RPMI7951 (cell line): ENCODE results near the gene ARHGAP9. TPM values are rescaled to one million over a fixed set of nuclear protein-coding genes. Genes with fewer than 3 reads are reported as not detected.
"Not testable (repeated sequence)": the region's sequence is repeated elsewhere in the genome, so short reads cannot be mapped to it uniquely, and the experiment has no call there.

Experiments
- DNase-seq: peaks from one replicate; pipeline ENCODE4 v3.0.0-alpha.2; 2012; ENCODE audit warnings: low read depth
- total RNA-seq: library from RNA; depleted of rRNA; stranded (reverse); fragments of >200 nt; shearing (Covaris generic); gene quantifications from 2 replicates; pipeline ENCODE4 v1.2.3, GENCODE V29; 2014; rRNA removed

ARHGAP9 gene
- total RNA-seq, 1 experiment from 2014 or later: not detected

GRCh38 chr12:57438400-57438799 is 41.3 kb downstream of the ARHGAP9 start:
- DNase-seq: no peak

- no peak for DNase-seq
Observed at GRCh38 chr12:57435293-57435692, 44.4 kb downstream of the ARHGAP9 start.

GRCh38 chr12:57434517-57435223 is 45.0 kb downstream of the ARHGAP9 start, which contains the start of gene INHBC:
Gene INHBC, plus strand, starts transcription at chr12:57434784. Its CDS starts 103 bp downstream, at chr12:57434887.
- no peak for DNase-seq

- no peak for DNase-seq
Observed at GRCh38 chr12:57433370-57433769, 46.3 kb downstream of the ARHGAP9 start.

- no peak for DNase-seq
Observed at GRCh38 chr12:57431654-57432188, 47.9 kb downstream of the ARHGAP9 start.

- peak; percentile 91 for DNase-seq
Observed at GRCh38 chr12:57430931-57431566, 48.6 kb downstream of the ARHGAP9 start, which contains the start of gene R3HDM2. Gene R3HDM2, minus strand, starts transcription at chr12:57431043. Its CDS starts 120,615 bp downstream, at chr12:57310428.

- DNase-seq: peak; percentile 17
Observed at GRCh38 chr12:57430112-57430930, 49.3 kb downstream of the ARHGAP9 start.

GRCh38 chr12:57429473-57430111 is 50.1 kb downstream of the ARHGAP9 start:
- peak; percentile 3 for DNase-seq

- DNase-seq: no peak
Observed at GRCh38 chr12:57428965-57429364, 50.7 kb downstream of the ARHGAP9 start.

GRCh38 chr12:57426948-57427347 is 52.7 kb downstream of the ARHGAP9 start:
- not testable (repeated sequence) for DNase-seq

Other genes with a start within 250 kb of the ARHGAP9 start
- gene STAC3, start 228.7 kb downstream of the ARHGAP9 start, total RNA-seq: 0.84 TPM in 1 of 2 replicates, not detected in the other
- gene R3HDM2, start 48.8 kb downstream of the ARHGAP9 start, total RNA-seq: 10.8 and 12.3 TPM in 2 replicates
- gene INHBC, start 45.1 kb downstream of the ARHGAP9 start, total RNA-seq: not detected in 2 replicates
- gene INHBE, start 24.6 kb downstream of the ARHGAP9 start, total RNA-seq: 0.24 and 0.88 TPM in 2 replicates
- 0.49 and 0.60 TPM in 2 replicates for gene GLI1, start 20.1 kb downstream of the ARHGAP9 start, total RNA-seq
- gene MARS1, start 8.2 kb upstream of the ARHGAP9 start, total RNA-seq: 79.7 and 94.8 TPM in 2 replicates
- gene DDIT3, start 40.6 kb upstream of the ARHGAP9 start, total RNA-seq: 19.1 and 24.8 TPM in 2 replicates
- 1.7 and 2.1 TPM in 2 replicates for gene MBD6, start 43.0 kb upstream of the ARHGAP9 start, total RNA-seq
- 123 and 155 TPM in 2 replicates for gene DCTN2, start 67.3 kb upstream of the ARHGAP9 start, total RNA-seq
- 0.60 and 1.9 TPM in 2 replicates for gene KIF5A, start 70.2 kb upstream of the ARHGAP9 start, total RNA-seq
- 15.9 and 19.3 TPM in 2 replicates for gene PIP4K2C, start 111.3 kb upstream of the ARHGAP9 start, total RNA-seq
- gene DTX3, start 125.0 kb upstream of the ARHGAP9 start, total RNA-seq: 9.9 and 10.7 TPM in 2 replicates
- 9.4 and 11.5 TPM in 2 replicates for gene ARHGEF25, start 131.6 kb upstream of the ARHGAP9 start, total RNA-seq
- 11.9 and 14.4 TPM in 2 replicates for gene B4GALNT1, start 153.3 kb upstream of the ARHGAP9 start, total RNA-seq
- 152 and 183 TPM in 2 replicates for gene OS9, start 214.3 kb upstream of the ARHGAP9 start, total RNA-seq